GM15510 (cell line): Measurements from ENCODE around the gene OR51B4.
"Not testable (repeated sequence)": the region's sequence is repeated elsewhere in the genome, so short reads cannot be mapped to it uniquely, and the experiment has no call there.

ENCODE experiments used
- POLR2A ChIP-seq: IDR thresholded peaks from 3 replicates; pipeline ENCODE4 v1.6.1; 2011; ENCODE audit warnings: borderline replicate concordance; ENCODE audit not compliant: insufficient read length; ENCODE audit errors: extremely low read depth

OR51B4 gene

GRCh38 chr11:5258543-5259262 lies 43.0 kb downstream of the OR51B4 start:
- TF ChIP-seq POLR2A, result no peak

GRCh38 chr11:5257296-5257695 lies 44.5 kb downstream of the OR51B4 start:
- TF ChIP-seq POLR2A, result no peak

- not testable (repeated sequence) for TF ChIP-seq POLR2A
These were observed 46.9 kb downstream of the OR51B4 start, which contains the start of gene HBG2 for GRCh38 chr11:5254646-5255413. Gene HBG2 (minus strand): TSS chr11:5254781. CDS start chr11:5254728, 53 bp downstream.

GRCh38 chr11:5252919-5253265 lies 48.9 kb downstream of the OR51B4 start:
- no peak for TF ChIP-seq POLR2A

DNA sequence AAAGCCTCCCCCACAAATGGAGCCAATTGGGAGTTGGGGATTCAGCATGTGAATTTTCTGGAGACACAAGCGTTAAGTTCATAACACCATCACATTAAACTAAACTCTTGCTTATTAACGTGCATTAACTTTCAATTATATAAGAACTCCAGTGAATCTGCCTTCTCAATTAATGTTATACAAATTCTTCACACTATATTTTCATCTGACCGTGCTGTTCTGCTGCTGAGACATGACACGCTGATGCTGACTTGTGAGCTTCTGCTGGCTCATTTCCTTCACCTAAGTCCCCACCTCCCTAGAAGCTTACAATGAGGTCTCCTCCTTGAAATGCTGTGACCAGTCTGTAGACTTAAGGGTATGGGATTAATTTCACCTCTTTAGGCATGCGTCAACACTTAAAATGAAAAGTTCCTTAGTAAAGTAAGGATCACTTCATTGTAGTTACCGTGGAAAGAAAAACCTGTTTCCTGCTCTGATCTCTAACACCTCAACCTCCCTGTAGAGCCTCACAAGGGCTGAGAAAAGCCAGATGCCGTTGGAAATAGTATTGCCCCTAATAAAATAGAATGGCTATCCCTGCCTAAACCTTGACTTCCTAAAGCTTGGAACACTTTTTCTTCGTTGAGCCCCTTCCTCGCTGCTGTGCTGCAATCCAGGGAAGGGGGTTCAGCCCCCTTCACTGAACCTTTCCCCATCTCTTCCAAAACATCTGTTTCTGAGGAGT lies 49.4 kb downstream of the OR51B4 start:
- no peak for TF ChIP-seq POLR2A

DNA sequence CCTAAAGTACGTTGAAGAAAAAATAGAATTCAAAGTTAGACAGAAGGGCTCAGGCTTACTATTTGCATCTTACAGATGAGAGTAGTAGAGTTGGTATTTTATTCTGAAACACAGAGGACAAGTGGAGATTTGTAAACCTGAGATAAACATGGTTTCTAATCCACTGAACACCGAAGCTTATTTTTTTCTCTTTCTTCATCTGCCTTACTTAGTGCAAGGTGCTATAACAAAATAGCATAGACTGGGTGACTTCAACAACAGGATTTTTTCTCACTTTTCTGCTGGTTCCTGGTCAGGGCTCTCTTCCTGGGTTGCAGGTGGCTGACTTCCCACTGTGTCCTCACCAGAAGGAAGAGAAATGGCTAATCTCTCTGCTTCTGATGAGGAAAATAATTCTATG lies 50.0 kb downstream of the OR51B4 start:
- TF ChIP-seq POLR2A, result no peak
